Stomach smooth muscle (tissue), 2 donors: ENCODE results near the gene ADGRD1.

Experiments
- H3K27ac ChIP-seq: one replicate; pipeline ENCODE4 v1.7.0; 2013; ENCODE audit warnings: mild to moderate bottlenecking, low read length, inconsistent platforms
- H3K27me3 ChIP-seq, 2 donors: one replicate each; pipeline ENCODE4 v1.7.0; 2013; ENCODE audit warnings: low read length in 2 of 2; ENCODE audit not compliant: insufficient read depth in 2 of 2, control insufficient read depth in 1 of 2
- H3K36me3 ChIP-seq, 2 donors: one replicate each; pipeline ENCODE4 v1.7.0; 2013; ENCODE audit warnings: low read length in 2 of 2; ENCODE audit not compliant: control insufficient read depth in 2 of 2, insufficient read depth in 2 of 2
- H3K4me1 ChIP-seq: one replicate; pipeline ENCODE4 v1.7.0; 2013; ENCODE audit warnings: low read length; ENCODE audit not compliant: control insufficient read depth, insufficient read depth
- H3K4me3 ChIP-seq, 2 donors: one replicate each; pipeline ENCODE4 v1.7.0; 2013; ENCODE audit warnings: low read length in 2 of 2
- H3K9ac ChIP-seq, 2 donors: one replicate each; pipeline ENCODE4 v1.7.0; 2013; ENCODE audit warnings: low read length in 2 of 2, mild to moderate bottlenecking in 1 of 2
- H3K9me3 ChIP-seq, 2 donors: one replicate each; pipeline ENCODE4 v1.7.0; 2013; ENCODE audit warnings: low read length in 2 of 2; ENCODE audit not compliant: control insufficient read depth in 2 of 2
- donor health status: healthy.
- donor health status: Pancreatic carcinoma.

Gene ADGRD1

DNA sequence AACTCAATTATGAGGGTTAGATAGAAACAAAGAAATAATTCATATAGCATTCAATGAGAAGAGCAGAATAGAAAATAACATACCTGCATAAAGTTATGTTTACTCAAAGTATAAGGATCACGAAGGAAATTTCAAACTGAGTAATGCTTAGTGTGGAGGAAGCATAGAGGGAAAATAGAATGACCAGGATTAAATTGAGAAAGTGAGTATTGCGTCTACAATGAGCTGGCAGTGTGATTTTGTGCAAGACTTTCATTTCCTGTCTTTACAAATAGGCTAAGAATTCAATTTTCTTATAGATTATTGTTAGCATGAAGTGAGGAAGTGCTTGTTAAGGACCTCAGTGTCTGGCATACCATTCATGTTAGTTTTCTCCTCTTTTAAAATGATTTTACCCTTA, 12.0 kb downstream of the ADGRD1 start:
- Histone ChIP-seq H3K9me3 (no peaks in the 10 kb centered on the region), H3K27ac (no peak overlapping the region), H3K9ac (no peak overlapping the region), H3K4me1 (peaks cover 16% of the 10 kb centered on the region), H3K27me3 (no peaks in the 10 kb centered on the region), H3K36me3 (peaks cover 10 to 20% of the 10 kb centered on the region in 2 donors), H3K4me3 (no peak overlapping the region)

- Histone ChIP-seq H3K36me3 (peaks cover 12 to 26% of the 10 kb centered on the region in 2 donors), H3K4me3 (no peak overlapping the region), H3K27ac (no peak overlapping the region), H3K9ac (no peak overlapping the region), H3K27me3 (no peaks in the 10 kb centered on the region), H3K9me3 (no peaks in the 10 kb centered on the region), H3K4me1 (peaks cover 9% of the 10 kb centered on the region)
These were observed 12.8 kb downstream of the ADGRD1 start for GRCh38 chr12:130966443-130967030.

GRCh38 chr12:130967636-130968035, 13.9 kb downstream of the ADGRD1 start:
- Histone ChIP-seq H3K9me3 (no peaks in the 10 kb centered on the region), H3K27ac (no peak overlapping the region), H3K36me3 (peaks cover 18 to 29% of the 10 kb centered on the region in 2 donors), H3K4me1 (peaks cover 1% of the 10 kb centered on the region), H3K9ac (no peak overlapping the region), H3K27me3 (no peaks in the 10 kb centered on the region), H3K4me3 (no peak overlapping the region)

- no peaks in the 10 kb centered on the region for H3K9me3 ChIP-seq
- H3K4me3 ChIP-seq: no peak overlapping the region
- H3K9ac ChIP-seq: no peak overlapping the region
- H3K27ac ChIP-seq: no peak overlapping the region
- H3K27me3 ChIP-seq: no peaks in the 10 kb centered on the region
- peaks cover 23 to 29% of the 10 kb centered on the region in 2 donors for H3K36me3 ChIP-seq
- no peaks in the 10 kb centered on the region for H3K4me1 ChIP-seq
These were observed 14.9 kb downstream of the ADGRD1 start for GRCh38 chr12:130968611-130969010.

GRCh38 chr12:130969223-130969622, 15.5 kb downstream of the ADGRD1 start:
- no peaks in the 10 kb centered on the region for H3K4me1 ChIP-seq
- H3K4me3 ChIP-seq: no peak overlapping the region
- no peak overlapping the region for H3K27ac ChIP-seq
- peaks cover 28 to 33% of the 10 kb centered on the region in 2 donors for H3K36me3 ChIP-seq
- H3K9ac ChIP-seq: no peak overlapping the region
- no peaks in the 10 kb centered on the region for H3K9me3 ChIP-seq
- no peaks in the 10 kb centered on the region for H3K27me3 ChIP-seq

- Histone ChIP-seq H3K4me3 (no peak overlapping the region), H3K27ac (no peak overlapping the region), H3K4me1 (no peaks in the 10 kb centered on the region), H3K9ac (no peak overlapping the region), H3K9me3 (no peaks in the 10 kb centered on the region), H3K36me3 (peaks cover 34 to 37% of the 10 kb centered on the region in 2 donors), H3K27me3 (no peaks in the 10 kb centered on the region)
These were observed 16.6 kb downstream of the ADGRD1 start for GRCh38 chr12:130970165-130970907.

DNA sequence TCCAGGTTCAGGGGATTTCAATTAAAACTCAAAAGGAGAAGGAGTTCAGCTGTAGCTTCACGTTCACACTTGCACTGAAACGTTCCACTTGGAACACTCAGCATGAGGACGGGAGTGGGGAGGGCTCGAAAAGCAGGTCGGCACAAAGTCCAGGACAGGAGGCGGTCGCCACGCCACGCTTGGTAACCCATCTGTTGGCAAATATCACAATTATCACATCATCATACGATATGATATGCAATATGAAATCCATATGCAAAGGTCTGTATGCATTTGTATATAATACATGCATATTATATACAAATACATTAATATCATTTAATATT, 17.2 kb downstream of the ADGRD1 start:
- Histone ChIP-seq H3K9ac (no peak overlapping the region), H3K4me3 (no peak overlapping the region), H3K27me3 (no peaks in the 10 kb centered on the region), H3K9me3 (no peaks in the 10 kb centered on the region), H3K36me3 (peaks cover 37% of the 10 kb centered on the region in 2 donors), H3K4me1 (no peaks in the 10 kb centered on the region), H3K27ac (no peak overlapping the region)

DNA sequence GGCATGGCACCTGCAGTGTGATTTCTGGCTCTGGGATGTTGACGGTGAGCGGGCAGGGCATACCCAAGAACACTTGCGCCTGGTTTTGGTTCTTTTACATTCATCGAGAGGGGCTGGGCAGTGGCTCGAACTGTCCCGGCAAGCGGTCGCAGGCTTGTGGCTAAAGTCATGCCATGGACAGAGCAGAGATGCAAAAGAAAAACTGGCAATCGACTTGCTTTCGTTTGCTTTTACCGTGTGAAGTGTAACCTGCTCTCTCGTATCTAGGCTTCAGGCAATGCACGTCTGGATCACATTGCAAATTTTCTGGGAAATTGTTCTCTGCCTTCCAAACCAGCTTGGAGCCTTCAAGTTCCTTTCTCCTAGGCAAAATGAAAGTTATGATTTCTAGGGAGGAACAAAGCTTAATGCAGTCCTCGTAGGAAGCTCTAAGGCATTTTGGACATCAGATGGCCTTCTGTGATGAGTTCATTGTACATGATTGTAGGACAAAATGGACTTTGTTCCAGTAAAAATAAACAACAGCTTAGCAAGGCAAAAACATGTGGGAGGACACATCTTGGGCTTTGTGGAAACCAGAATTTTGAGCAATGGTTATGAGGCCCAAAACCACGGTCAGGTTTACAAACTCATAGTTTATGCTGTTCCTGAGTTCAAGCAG, 18.3 kb downstream of the ADGRD1 start:
- peak overlapping the region; percentile 37 for H3K27ac ChIP-seq
- H3K36me3 ChIP-seq: peaks cover 36 to 37% of the 10 kb centered on the region in 2 donors
- H3K27me3 ChIP-seq: no peaks in the 10 kb centered on the region
- H3K9me3 ChIP-seq: no peaks in the 10 kb centered on the region
- no peak overlapping the region for H3K9ac ChIP-seq
- H3K4me1 ChIP-seq: no peaks in the 10 kb centered on the region
- no peak overlapping the region for H3K4me3 ChIP-seq

DNA sequence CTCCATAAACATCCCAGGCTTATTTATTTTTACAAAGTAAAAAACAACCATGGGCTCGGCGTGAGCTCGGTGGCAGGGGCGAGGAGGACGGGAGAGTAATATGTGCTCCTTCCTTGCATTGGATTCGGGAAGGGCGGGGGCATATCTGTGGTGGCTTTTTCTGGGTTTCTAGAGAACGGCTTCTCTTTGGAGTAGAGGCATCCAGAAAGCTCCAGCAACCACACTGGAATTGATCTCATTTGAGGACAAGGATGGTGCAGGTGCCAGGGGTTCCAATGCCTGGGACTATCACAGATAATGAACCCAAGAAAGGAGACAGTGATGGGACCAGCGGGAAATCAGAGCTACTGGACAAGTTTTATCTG, 18.9 kb downstream of the ADGRD1 start:
- Histone ChIP-seq H3K4me3 (no peak overlapping the region), H3K9me3 (no peaks in the 10 kb centered on the region), H3K9ac (no peak overlapping the region), H3K27me3 (no peaks in the 10 kb centered on the region), H3K36me3 (peaks cover 32% of the 10 kb centered on the region in 2 donors), H3K4me1 (peaks cover 2% of the 10 kb centered on the region), H3K27ac (peak overlapping the region; percentile 18)

- Histone ChIP-seq H3K9me3 (no peaks in the 10 kb centered on the region), H3K27me3 (no peaks in the 10 kb centered on the region), H3K9ac (no peak overlapping the region), H3K27ac (peak overlapping the region; percentile 18), H3K4me1 (peaks cover 5% of the 10 kb centered on the region), H3K4me3 (no peak overlapping the region), H3K36me3 (peaks cover 26 to 31% of the 10 kb centered on the region in 2 donors)
These were observed 19.4 kb downstream of the ADGRD1 start for GRCh38 chr12:130973109-130973508.

DNA sequence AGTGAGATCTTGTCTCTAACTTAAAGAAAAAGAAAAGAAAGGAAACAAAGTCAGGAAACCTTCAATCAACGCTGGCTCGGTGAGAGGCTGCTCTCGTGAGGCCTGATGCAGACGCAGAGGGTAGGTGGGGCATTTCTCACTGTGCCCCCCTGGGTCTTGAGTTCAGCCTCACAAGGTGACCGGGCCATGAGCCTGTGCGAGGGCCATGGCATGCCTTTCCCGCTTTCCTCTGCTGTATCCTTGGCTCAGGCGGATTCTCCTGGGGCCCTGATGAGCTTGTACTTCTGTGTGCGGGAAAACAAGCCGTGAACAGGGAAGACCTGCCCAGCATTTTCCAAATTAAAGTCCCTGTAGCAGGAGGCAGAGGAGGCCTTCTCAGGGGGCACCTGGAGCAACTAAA, 20.2 kb downstream of the ADGRD1 start:
- H3K36me3 ChIP-seq: peaks cover 20 to 31% of the 10 kb centered on the region in 2 donors
- H3K9me3 ChIP-seq: no peaks in the 10 kb centered on the region
- H3K27me3 ChIP-seq: no peaks in the 10 kb centered on the region
- H3K4me3 ChIP-seq: no peak overlapping the region
- H3K4me1 ChIP-seq: peaks cover 6% of the 10 kb centered on the region
- H3K9ac ChIP-seq: no peak overlapping the region
- H3K27ac ChIP-seq: no peak overlapping the region
